GM21381 (cell line): ENCODE results near the gene AIFM1.
A peak's percentile ranks its signal among the peaks of the same experiment; 100 is the strongest.

Source experiments
- ATAC-seq: cut with Tn5 transposase; IDR thresholded peaks from one replicate; pipeline ENCODE4 v1.9.1; 2021; ENCODE audit warnings: mild to moderate bottlenecking, moderate library complexity; ENCODE audit not compliant: unreplicated experiment

The AIFM1 gene

DNA sequence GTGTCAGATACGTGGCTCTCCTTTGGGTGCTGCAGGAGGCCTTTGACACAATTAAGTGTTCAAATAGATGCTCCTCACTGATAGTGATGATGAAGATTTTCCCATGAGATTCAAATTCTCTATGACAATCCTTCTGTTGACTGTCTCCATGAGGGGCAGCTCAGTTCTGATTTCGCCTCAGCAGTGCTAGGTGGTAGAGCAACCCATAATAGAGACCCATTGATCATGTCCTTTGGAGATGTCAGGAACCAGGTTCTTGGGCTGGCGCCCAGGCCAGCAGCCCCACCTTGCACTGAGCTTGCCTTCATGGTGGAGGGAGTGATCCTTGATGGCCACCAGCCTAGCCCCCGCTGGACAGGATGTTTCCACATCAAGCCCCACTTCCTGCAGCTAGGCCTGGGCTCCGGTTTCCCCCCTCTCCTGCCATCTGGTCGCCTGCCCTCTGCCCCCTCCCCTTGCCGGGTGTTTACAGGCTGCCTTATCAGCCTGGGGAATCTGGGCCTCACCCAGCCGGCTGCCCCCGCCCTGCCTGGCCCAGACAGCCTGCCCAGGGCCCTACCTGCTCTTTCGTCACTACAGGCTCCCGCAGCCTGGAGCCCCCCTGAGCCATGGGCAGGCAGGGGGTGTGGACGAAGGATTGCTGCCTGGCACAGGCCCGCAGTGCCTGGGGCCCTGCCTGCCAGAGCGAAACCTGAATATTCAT, 68.0 kb downstream of the AIFM1 start:
- no peak for ATAC-seq

DNA sequence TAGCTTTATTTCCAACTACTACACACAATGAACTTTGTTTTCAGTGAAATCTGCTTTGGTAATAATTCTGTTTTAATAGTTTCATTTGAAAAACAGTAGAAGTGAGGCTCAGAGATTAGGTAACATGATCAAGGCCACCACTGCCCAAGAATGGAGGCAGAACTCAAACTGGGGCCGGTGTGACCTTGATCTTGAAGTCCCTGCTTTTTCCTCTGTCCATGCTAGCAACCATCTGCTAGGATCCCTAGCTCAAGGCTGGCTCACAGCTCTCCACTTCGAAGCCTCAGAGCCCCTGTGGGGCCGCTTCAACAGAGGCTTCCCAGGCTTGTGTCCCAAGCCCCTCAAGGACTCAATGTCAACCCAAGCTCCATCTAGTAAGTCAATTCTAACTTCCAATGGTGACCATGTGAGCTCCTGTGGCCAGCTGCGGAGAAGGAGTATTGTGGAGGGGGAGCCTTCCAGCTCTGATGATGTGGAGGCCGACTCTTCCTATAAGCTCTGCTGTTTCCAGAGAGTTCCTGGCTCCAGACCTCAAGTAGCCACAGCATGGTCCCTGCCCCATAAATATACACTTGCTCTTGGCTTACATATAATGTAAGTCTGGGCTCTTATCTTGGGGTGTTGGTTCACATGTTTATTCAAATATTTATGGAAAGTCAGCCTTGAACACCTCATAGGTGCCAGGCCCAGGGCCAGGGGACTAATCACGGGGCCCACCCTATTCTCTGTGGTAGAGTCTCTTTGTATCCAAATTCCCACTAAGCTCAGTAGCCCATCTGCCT, 70.2 kb downstream of the AIFM1 start:
- no peak for ATAC-seq

DNA sequence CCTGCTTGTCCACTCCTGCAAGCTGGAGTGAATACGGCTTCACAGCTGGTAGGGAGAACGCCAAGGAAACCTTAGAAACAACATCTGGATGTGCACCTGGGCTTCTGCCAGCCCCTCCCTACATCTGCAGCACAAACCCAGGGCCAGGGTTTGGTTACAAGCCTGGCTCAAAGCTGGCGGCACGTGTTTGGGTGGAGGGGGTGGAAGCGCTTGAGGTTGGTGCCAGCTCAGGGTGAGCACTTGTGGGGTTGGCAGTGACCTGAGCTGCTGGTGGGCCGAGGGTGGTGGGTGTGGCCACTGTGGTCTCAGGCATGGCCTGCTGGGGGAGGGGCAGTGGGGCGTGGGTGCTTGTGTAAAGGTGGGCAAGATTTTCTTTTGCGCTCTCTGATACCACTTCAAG, 70.9 kb downstream of the AIFM1 start:
- ATAC-seq, result no peak

GRCh38 chrX:130093271-130093670, 72.4 kb downstream of the AIFM1 start:
- no peak for ATAC-seq

DNA sequence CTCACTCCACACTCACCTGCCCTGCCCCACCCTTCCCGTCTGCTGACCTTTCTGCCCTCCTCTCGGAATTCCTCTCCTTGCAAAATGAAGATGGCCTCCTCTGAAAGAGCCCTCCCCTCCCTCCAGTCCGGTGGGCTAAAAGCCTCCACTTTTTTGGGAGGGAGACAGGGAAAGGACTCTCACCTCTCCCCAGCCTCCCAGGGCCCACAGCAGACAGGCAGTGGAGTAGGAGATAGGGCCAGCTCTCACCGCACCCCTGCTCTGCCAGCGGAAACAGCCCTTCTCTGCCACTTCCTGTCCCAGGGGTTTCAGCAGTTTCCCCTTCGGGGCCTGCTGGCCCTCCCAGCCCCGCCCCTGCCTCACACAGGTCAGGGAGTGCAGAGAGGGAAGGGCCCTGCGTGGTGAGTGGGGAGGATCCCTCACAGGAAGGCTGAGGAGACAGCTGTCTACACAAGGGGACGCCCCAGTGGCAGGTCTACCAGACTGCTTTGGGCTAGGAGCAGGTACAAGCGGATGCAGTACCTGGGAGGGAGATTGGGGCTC, 73.6 kb downstream of the AIFM1 start:
- peak; percentile 98 for ATAC-seq

- ATAC-seq, result no peak
Observed at GRCh38 chrX:130090364-130090763, 75.3 kb downstream of the AIFM1 start.

GRCh38 chrX:130086447-130087206, 79.0 kb downstream of the AIFM1 start:
- peak; percentile 42 for ATAC-seq

GRCh38 chrX:130085551-130086446, 79.8 kb downstream of the AIFM1 start:
- no peak for ATAC-seq

DNA sequence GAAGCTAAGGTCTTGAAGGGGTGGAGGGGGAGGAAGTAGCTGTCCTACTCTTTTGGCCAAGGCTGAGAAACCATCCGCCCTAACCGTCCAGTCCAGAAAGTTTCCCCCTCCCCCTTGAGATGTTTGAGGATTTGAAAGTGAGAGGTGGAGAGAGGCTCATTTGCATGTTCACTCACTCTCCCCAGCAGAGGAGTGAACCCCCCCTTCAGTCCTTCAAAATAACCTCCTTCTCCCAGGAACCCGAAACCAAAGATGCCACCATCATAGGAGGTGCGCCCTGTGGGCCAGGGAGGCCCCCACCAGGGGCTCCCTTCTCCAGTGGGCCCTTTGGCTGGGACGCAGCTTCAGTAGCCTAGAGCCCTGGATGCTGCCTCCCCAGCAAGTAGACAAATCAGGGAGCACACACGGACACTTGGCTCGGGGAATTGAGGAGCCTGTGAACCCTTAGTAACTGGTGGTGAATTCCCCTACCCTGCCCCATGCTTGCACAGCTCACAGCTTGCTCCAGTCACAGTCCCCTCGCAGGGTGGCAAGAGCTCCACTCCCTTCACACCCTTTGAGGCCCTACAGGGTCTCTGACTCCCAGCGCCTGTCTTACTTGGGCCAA, 80.9 kb downstream of the AIFM1 start:
- ATAC-seq, result peak; percentile 35

GRCh38 chrX:130083656-130084382, 81.8 kb downstream of the AIFM1 start:
- peak; percentile 24 for ATAC-seq

GRCh38 chrX:130083107-130083490, 82.5 kb downstream of the AIFM1 start:
- no peak for ATAC-seq

- ATAC-seq, result peak; percentile 53
Observed at GRCh38 chrX:130082244-130083106, 83.2 kb downstream of the AIFM1 start.

- ATAC-seq, result no peak
Observed at GRCh38 chrX:130081421-130082045, 84.1 kb downstream of the AIFM1 start.

DNA sequence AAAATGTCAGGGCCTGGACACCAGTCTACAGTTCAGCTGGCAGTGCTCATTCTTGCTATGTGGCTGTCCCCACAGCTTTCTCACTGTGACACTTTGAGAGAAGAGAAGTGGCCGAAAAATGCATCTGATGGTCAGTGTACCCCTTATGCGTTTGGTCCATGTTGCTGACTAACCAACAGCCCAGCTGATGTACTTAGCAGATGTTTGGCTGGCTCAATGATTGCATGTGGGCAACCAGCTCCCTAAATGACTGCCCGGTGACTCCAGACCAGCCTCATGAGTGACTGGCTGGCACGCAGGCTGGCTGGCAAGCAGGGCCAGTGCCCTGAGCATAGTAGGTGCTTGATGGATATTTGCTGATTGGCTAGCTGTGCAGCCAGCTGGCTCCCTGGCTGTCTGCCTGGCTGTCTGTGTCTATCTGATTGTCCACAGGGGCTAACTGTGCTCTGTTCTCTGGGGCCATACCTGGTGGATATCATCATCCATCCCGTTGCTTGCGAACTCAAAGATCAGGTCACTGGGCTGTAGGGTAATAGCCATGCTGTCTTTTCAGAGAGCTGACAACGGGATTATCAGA, 84.8 kb downstream of the AIFM1 start:
- no peak for ATAC-seq

GRCh38 chrX:130079824-130080406, 85.7 kb downstream of the AIFM1 start:
- no peak for ATAC-seq
